H9 (cell line): ENCODE data around the gene PTX3. TPM values are rescaled to one million over a fixed set of nuclear protein-coding genes. Genes with fewer than 3 reads are reported as not detected.

Experiments
- DNase-seq: peaks from one replicate; pipeline ENCODE4 v3.0.0-alpha.2; 2017
- H2AFZ ChIP-seq: one replicate; pipeline ENCODE4 v1.6.1; 2013; ENCODE audit warnings: mild to moderate bottlenecking, low read length, control low read depth, moderate library complexity
- H2AK5ac ChIP-seq: 2 replicates; pipeline ENCODE4 v1.6.1; 2013; ENCODE audit warnings: low read length, control low read depth, mixed read lengths; ENCODE audit not compliant: insufficient read length
- H2BK120ac ChIP-seq: one replicate; pipeline ENCODE4 v1.6.1; 2013; ENCODE audit warnings: low read depth, mild to moderate bottlenecking, low read length, control low read depth, inconsistent platforms; ENCODE audit not compliant: poor library complexity, severe bottlenecking
- H2BK12ac ChIP-seq: 2 replicates; pipeline ENCODE4 v1.6.1; 2013; ENCODE audit warnings: low read length, control low read depth, mixed read lengths, low read depth; ENCODE audit not compliant: insufficient read length
- H2BK15ac ChIP-seq: 2 replicates; pipeline ENCODE4 v1.6.1; 2013; ENCODE audit warnings: low read depth, low read length, control low read depth
- H2BK20ac ChIP-seq: one replicate; pipeline ENCODE4 v1.6.1; 2013; ENCODE audit warnings: low read depth, mild to moderate bottlenecking, low read length, control low read depth, inconsistent platforms; ENCODE audit not compliant: poor library complexity, severe bottlenecking
- H2BK5ac ChIP-seq: 2 replicates; pipeline ENCODE4 v1.6.1; 2013; ENCODE audit warnings: low read length, control low read depth, mixed read lengths; ENCODE audit not compliant: insufficient read length
- H3K14ac ChIP-seq: 2 replicates; pipeline ENCODE4 v1.6.1; 2013; ENCODE audit warnings: low read length, control low read depth; ENCODE audit not compliant: insufficient read depth
- H3K18ac ChIP-seq: 2 replicates; pipeline ENCODE4 v1.6.1; 2013; ENCODE audit warnings: low read depth, mild to moderate bottlenecking, mixed read lengths, low read length, control low read depth; ENCODE audit not compliant: insufficient read length
- H3K23ac ChIP-seq: 2 replicates; pipeline ENCODE4 v1.6.1; 2013; ENCODE audit warnings: low read length, control low read depth, mixed read lengths, low read depth; ENCODE audit not compliant: insufficient read length
- H3K23me2 ChIP-seq: 2 replicates; pipeline ENCODE4 v1.6.1; 2013; ENCODE audit warnings: low read depth, mild to moderate bottlenecking, mixed read lengths, low read length, control low read depth; ENCODE audit not compliant: insufficient read length, poor library complexity, severe bottlenecking
- H3K27ac ChIP-seq: 2 replicates; pipeline ENCODE4 v1.5.1; 2013; ENCODE audit warnings: low read length, control low read depth, mixed read lengths, low read depth; ENCODE audit not compliant: insufficient read length
- H3K27me3 ChIP-seq: 2 replicates; pipeline ENCODE4 v1.6.1; 2013; ENCODE audit warnings: low read length, control low read depth, inconsistent platforms; ENCODE audit not compliant: insufficient read depth
- H3K4ac ChIP-seq: 2 replicates; pipeline ENCODE4 v1.6.1; 2013; ENCODE audit warnings: low read depth, mild to moderate bottlenecking, control low read depth, inconsistent platforms, low read length, moderate library complexity
- H3K4me1 ChIP-seq: 2 replicates; pipeline ENCODE4 v1.6.1; 2013; ENCODE audit warnings: low read length, control low read depth, inconsistent platforms; ENCODE audit not compliant: insufficient read depth
- H3K4me2 ChIP-seq: 2 replicates; pipeline ENCODE4 v1.6.1; 2013; ENCODE audit warnings: low read length, control low read depth, mixed read lengths; ENCODE audit not compliant: insufficient read length, insufficient read depth
- H3K56ac ChIP-seq: 2 replicates; pipeline ENCODE4 v1.6.1; 2013; ENCODE audit warnings: low read depth, mild to moderate bottlenecking, mixed read lengths, low read length, control low read depth; ENCODE audit not compliant: insufficient read length
- H3K79me1 ChIP-seq: 2 replicates; pipeline ENCODE4 v1.6.1; 2013; ENCODE audit warnings: low read depth, mild to moderate bottlenecking, moderate library complexity, low read length, control low read depth, inconsistent platforms; ENCODE audit not compliant: insufficient read depth, poor library complexity, severe bottlenecking
- H3K79me2 ChIP-seq: 2 replicates; pipeline ENCODE4 v1.6.1; 2013; ENCODE audit warnings: low read length, control low read depth, inconsistent platforms; ENCODE audit not compliant: insufficient read depth
- H3K9ac ChIP-seq: 2 replicates; pipeline ENCODE4 v1.6.1; 2013; ENCODE audit warnings: low read length, control low read depth, mixed read lengths; ENCODE audit not compliant: insufficient read length; ENCODE audit errors: extremely low read depth
- H3K9me3 ChIP-seq: one replicate; pipeline ENCODE4 v1.6.1; 2013; ENCODE audit warnings: low read depth, low read length, inconsistent platforms; ENCODE audit not compliant: control insufficient read depth
- H3T11ph ChIP-seq: one replicate; pipeline ENCODE4 v1.6.1; 2013; ENCODE audit warnings: mild to moderate bottlenecking, low read length, control low read depth, inconsistent platforms
- H4K20me1 ChIP-seq: one replicate; pipeline ENCODE4 v1.6.1; 2013; ENCODE audit not compliant: control insufficient read depth, insufficient read length, insufficient read depth
- H4K5ac ChIP-seq: 2 replicates; pipeline ENCODE4 v1.6.1; 2013; ENCODE audit warnings: low read depth, mild to moderate bottlenecking, mixed read lengths, low read length, control low read depth; ENCODE audit not compliant: insufficient read length
- H4K8ac ChIP-seq: replicated peaks from 2 replicates; pipeline ENCODE4 v1.6.1; 2013; ENCODE audit warnings: low read length, control low read depth, mixed read lengths, low read depth; ENCODE audit not compliant: insufficient read length
- H4K91ac ChIP-seq: 2 replicates; pipeline ENCODE4 v1.6.1; 2013; ENCODE audit warnings: low read depth, mild to moderate bottlenecking, moderate library complexity, mixed read lengths, low read length, control low read depth; ENCODE audit not compliant: insufficient read length
- H3K27ac Mint-ChIP-seq, 3 experiments: 2 replicates in 2 of 3; 3 replicates in 1 of 3; pipeline ENCODE4 v1.8.0; 2020 to 2021; ENCODE audit warnings: mixed read lengths in 3 of 3, mild to moderate bottlenecking in 1 of 3, moderate library complexity in 1 of 3
- H3K27me3 Mint-ChIP-seq: 2 replicates; pipeline ENCODE4 v1.8.0; 2021; ENCODE audit warnings: low read depth, mild to moderate bottlenecking, moderate library complexity, mixed read lengths
- H3K36me3 Mint-ChIP-seq, 3 experiments: 2 replicates in 2 of 3; 3 replicates in 1 of 3; pipeline ENCODE4 v1.8.0; 2020 to 2021; ENCODE audit warnings: low read depth in 3 of 3, mixed read lengths in 3 of 3; ENCODE audit not compliant: insufficient read depth in 1 of 3
- H3K4me1 Mint-ChIP-seq, 2 experiments: 2 replicates each; pipeline ENCODE4 v1.8.0; 2020; ENCODE audit warnings: mixed read lengths in 2 of 2
- H3K4me3 Mint-ChIP-seq, 2 experiments: 2 replicates in 1 of 2; 3 replicates in 1 of 2; pipeline ENCODE4 v1.8.0; 2020 to 2021; ENCODE audit warnings: mild to moderate bottlenecking in 2 of 2, mixed read lengths in 2 of 2, moderate library complexity in 1 of 2
- H3K9me3 Mint-ChIP-seq, 2 experiments: 2 replicates in 1 of 2; 3 replicates in 1 of 2; pipeline ENCODE4 v1.8.0; 2020; ENCODE audit warnings: mild to moderate bottlenecking in 2 of 2, mixed read lengths in 2 of 2, moderate library complexity in 1 of 2
- WGBS: extraction: QIAGEN DNeasy Blood & Tissue Kit; methylation state at CpG from one replicate; pipeline ENCODE4 v1.1.7; 2013; ENCODE audit warnings: missing lambda C conversion rate, low lambda C conversion rate, mixed read lengths; ENCODE audit not compliant: insufficient read length; ENCODE audit errors: extremely low coverage; 5-methylcytosine and 5-hydroxymethylcytosine counted together
- total RNA-seq: library from RNA; stranded (reverse); gene quantifications from 2 replicates; pipeline ENCODE4 v1.2.1, GENCODE V29; 2021
- TF ChIP-seq, protein P1 (sequence below): fragments of 200-600 bp; sonication (generic); conservative IDR thresholded peaks from 3 replicates; pipeline ENCODE4 v1.8.0; 2021; ENCODE audit warnings: antibody characterized with exemption, mild to moderate bottlenecking

The PTX3 gene
- total RNA-seq, 1 experiment from 2014 or later = 0.11 TPM

GRCh38 chr3:157442729-157443128, 6.1 kb downstream of the PTX3 start:
- Histone ChIP-seq H3K18ac (no peak overlapping the region), H2BK120ac (no peak overlapping the region), H3K9me3 (no peaks in the 10 kb centered on the region), H2AK5ac (no peak overlapping the region), H2AFZ (no peak overlapping the region), H3K23me2 (peaks cover 8% of the 10 kb centered on the region), H3K79me1 (no peaks in the 10 kb centered on the region), H3T11ph (no peak overlapping the region), H3K4me2 (no peak overlapping the region), H3K4ac (no peak overlapping the region), H3K27me3 (no peaks in the 10 kb centered on the region), H2BK5ac (no peak overlapping the region), H3K14ac (no peak overlapping the region), H3K4me1 (no peaks in the 10 kb centered on the region), H3K56ac (no peak overlapping the region), H2BK15ac (no peak overlapping the region), H3K9ac (no peak overlapping the region), H2BK12ac (no peak overlapping the region), H2BK20ac (no peak overlapping the region), H4K91ac (no peak overlapping the region), H3K79me2 (no peaks in the 10 kb centered on the region), H4K5ac (no peak overlapping the region), H4K8ac (no peak overlapping the region), H4K20me1 (no peaks in the 10 kb centered on the region), H3K27ac (no peak overlapping the region), H3K23ac (no peak overlapping the region)
- no CpG with 5 or more reads among the region's 2 CpGs for WGBS
- Mint-ChIP-seq H3K27me3 (peaks cover 17% of the 10 kb centered on the region), H3K27ac (0 out of 7 replicates have a peak overlapping the region, but pooled peaks of 1 of the 3 experiments have one; percentile 13), H3K36me3 (no peaks in the 10 kb centered on the region), H3K4me1 (peaks cover 6 to 9% of the 10 kb centered on the region in 2 experiments; a peak in 2 of 4 replicates), H3K4me3 (no peak overlapping the region), H3K9me3 (no peaks in the 10 kb centered on the region)
- DNase-seq = no peak
- TF ChIP-seq, protein P1, sequence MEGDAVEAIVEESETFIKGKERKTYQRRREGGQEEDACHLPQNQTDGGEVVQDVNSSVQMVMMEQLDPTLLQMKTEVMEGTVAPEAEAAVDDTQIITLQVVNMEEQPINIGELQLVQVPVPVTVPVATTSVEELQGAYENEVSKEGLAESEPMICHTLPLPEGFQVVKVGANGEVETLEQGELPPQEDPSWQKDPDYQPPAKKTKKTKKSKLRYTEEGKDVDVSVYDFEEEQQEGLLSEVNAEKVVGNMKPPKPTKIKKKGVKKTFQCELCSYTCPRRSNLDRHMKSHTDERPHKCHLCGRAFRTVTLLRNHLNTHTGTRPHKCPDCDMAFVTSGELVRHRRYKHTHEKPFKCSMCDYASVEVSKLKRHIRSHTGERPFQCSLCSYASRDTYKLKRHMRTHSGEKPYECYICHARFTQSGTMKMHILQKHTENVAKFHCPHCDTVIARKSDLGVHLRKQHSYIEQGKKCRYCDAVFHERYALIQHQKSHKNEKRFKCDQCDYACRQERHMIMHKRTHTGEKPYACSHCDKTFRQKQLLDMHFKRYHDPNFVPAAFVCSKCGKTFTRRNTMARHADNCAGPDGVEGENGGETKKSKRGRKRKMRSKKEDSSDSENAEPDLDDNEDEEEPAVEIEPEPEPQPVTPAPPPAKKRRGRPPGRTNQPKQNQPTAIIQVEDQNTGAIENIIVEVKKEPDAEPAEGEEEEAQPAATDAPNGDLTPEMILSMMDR = no peak
